ENCODE data around the gene NDUFV1. TPM values are rescaled to one million over a fixed set of nuclear protein-coding genes. Genes with fewer than 3 reads are reported as not detected.
"Not testable (repeated sequence)": the region's sequence is repeated elsewhere in the genome, so short reads cannot be mapped to it uniquely, and the experiment has no call there.

The NDUFV1 gene
- total RNA-seq, 4 donors from 2014 or later: 306 to 608 (median 365) TPM

- intact Hi-C loops (cut with DNase I; ENCODE audit: low total_unique reads) (no loop called here), in situ Hi-C loops (cut with MboI; ENCODE audit: low sequenced_read_pairs in 4 of 4) (no loop called here)
Measured at GRCh38 chr11:67599149-67599548, 7.6 kb upstream of the NDUFV1 start.

DNA sequence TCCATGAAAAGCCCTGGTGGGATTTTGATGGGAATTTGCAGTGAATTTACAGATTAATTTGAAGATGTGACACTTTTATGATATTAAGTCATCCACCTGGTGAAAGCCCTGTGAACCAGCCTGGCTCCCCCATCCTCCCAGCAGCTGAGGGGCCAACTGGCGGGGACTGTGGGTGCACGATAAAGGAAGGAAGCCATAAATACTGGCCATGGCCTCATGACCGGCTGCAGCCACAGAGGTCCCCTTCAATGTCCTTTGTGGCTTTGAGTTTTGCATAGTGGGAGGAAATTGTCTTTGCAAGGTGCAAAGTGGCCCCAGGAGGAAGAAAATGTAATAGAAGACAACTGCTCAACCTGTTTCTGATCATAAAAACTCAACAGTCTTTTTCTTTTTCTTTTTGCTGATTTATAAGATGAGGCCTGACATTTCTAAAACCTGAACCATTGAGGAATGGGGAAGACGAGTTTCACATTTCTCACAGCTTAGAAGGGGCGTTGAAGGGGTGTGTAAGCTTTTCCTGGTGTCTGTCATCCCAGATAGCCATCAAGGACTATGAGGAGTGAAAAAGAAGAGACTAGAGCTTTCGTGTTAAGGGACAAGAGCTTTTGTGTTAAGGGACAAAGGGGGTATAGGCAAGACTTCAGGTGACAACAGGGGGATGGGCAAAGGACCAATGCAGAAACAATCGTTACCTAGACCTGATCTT lies 6.3 kb upstream of the NDUFV1 start:
- Histone ChIP-seq H3K27me3 (peaks cover 0 to 3% (median 0%) of the 10 kb centered on the region in 3 donors), H3K36me3 (no peaks in the 10 kb centered on the region), H3K4me3 (no peak overlapping the region), H3K27ac (no peak overlapping the region), H3K9me3 (no peaks in the 10 kb centered on the region), H3K4me1 (no peaks in the 10 kb centered on the region)
- DNase-seq: no peak
- in situ Hi-C loops (cut with MboI; ENCODE audit: low sequenced_read_pairs in 4 of 4): no loop called here
- TF ChIP-seq POLR2A (IDR thresholded peaks at IDR 0.05): no peak
- TF ChIP-seq, protein P1, sequence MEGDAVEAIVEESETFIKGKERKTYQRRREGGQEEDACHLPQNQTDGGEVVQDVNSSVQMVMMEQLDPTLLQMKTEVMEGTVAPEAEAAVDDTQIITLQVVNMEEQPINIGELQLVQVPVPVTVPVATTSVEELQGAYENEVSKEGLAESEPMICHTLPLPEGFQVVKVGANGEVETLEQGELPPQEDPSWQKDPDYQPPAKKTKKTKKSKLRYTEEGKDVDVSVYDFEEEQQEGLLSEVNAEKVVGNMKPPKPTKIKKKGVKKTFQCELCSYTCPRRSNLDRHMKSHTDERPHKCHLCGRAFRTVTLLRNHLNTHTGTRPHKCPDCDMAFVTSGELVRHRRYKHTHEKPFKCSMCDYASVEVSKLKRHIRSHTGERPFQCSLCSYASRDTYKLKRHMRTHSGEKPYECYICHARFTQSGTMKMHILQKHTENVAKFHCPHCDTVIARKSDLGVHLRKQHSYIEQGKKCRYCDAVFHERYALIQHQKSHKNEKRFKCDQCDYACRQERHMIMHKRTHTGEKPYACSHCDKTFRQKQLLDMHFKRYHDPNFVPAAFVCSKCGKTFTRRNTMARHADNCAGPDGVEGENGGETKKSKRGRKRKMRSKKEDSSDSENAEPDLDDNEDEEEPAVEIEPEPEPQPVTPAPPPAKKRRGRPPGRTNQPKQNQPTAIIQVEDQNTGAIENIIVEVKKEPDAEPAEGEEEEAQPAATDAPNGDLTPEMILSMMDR (IDR thresholded peaks at IDR 0.05 in 4 of 5, conservative IDR thresholded peaks at IDR 0.05 in 1 of 5): no peak
- no peak for ATAC-seq
- intact Hi-C loops (cut with DNase I; ENCODE audit: low total_unique reads): no loop called here

More at GRCh38 chr11:67599149-67599548, 7.6 kb upstream of the NDUFV1 start:
- Histone ChIP-seq H3K36me3 (no peaks in the 10 kb centered on the region), H3K9me3 (no peaks in the 10 kb centered on the region), H3K27ac (no peak overlapping the region), H3K27me3 (peaks cover 0 to 3% (median 0%) of the 10 kb centered on the region in 3 donors), H3K4me3 (no peak overlapping the region), H3K4me1 (no peaks in the 10 kb centered on the region)
- ATAC-seq (no peak), DNase-seq (no peak)
- TF ChIP-seq, protein P1 (IDR thresholded peaks at IDR 0.05 in 4 of 5, conservative IDR thresholded peaks at IDR 0.05 in 1 of 5): no peak
- no peak for TF ChIP-seq POLR2A (IDR thresholded peaks at IDR 0.05)

DNA sequence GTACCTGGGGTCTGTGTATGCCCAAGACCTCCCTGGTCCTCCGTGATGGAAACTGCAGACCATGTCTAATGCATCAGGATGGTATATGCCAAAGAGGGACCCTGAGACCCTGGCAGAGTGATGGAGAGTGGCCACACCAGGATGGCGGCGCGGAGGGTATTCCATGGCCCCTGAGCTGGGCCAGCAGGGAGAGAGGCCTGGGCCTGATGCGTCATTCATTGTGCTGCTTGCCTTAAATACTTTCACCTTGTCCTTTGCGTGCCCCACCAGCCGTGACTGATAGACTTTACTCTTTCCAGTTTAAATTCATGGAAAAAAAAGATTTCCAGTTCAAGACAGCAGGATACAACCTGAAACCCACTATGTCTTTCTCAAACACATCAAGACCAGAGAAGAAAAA lies 5.6 kb upstream of the NDUFV1 start:
- H3K9me3 ChIP-seq: no peaks in the 10 kb centered on the region
- ATAC-seq: no peak
- H3K4me1 ChIP-seq: peaks cover 2 to 6% of the 10 kb centered on the region in 2 donors
- H3K27ac ChIP-seq: no peak overlapping the region
- intact Hi-C loops (cut with DNase I; ENCODE audit: low total_unique reads) (no loop called here), in situ Hi-C loops (cut with MboI; ENCODE audit: low sequenced_read_pairs in 4 of 4) (no loop called here)
- TF ChIP-seq, protein P1 (IDR thresholded peaks at IDR 0.05 in 4 of 5, conservative IDR thresholded peaks at IDR 0.05 in 1 of 5): no peak
- TF ChIP-seq POLR2A (IDR thresholded peaks at IDR 0.05): no peak
- H3K27me3 ChIP-seq: peaks cover 0 to 3% (median 0%) of the 10 kb centered on the region in 3 donors
- H3K36me3 ChIP-seq: no peaks in the 10 kb centered on the region
- H3K4me3 ChIP-seq: no peak overlapping the region
- no peak for DNase-seq

GRCh38 chr11:67604119-67604518 lies 2.6 kb upstream of the NDUFV1 start:
- H3K9me3 ChIP-seq; DNase-seq; H3K4me3 ChIP-seq; ATAC-seq; H3K27ac ChIP-seq; H3K27me3 ChIP-seq; intact Hi-C loops (cut with DNase I; ENCODE audit: low total_unique reads); in situ Hi-C loops (cut with MboI; ENCODE audit: low sequenced_read_pairs in 4 of 4): not testable (repeated sequence)
- peaks cover 0 to 10% of the 10 kb centered on the region in 2 donors for H3K36me3 ChIP-seq
- H3K4me1 ChIP-seq: peaks cover 16 to 23% of the 10 kb centered on the region in 2 donors

GRCh38 chr11:67604815-67605214 lies 1.9 kb upstream of the NDUFV1 start:
- peaks cover 0 to 17% of the 10 kb centered on the region in 2 donors for H3K36me3 ChIP-seq
- ATAC-seq (no peak), DNase-seq (no peak)
- TF ChIP-seq, protein P1 (IDR thresholded peaks at IDR 0.05 in 4 of 5, conservative IDR thresholded peaks at IDR 0.05 in 1 of 5): no peak
- no peak for TF ChIP-seq POLR2A (IDR thresholded peaks at IDR 0.05)
- no peaks in the 10 kb centered on the region for H3K27me3 ChIP-seq
- H3K9me3 ChIP-seq: no peaks in the 10 kb centered on the region
- intact Hi-C loops (cut with DNase I; ENCODE audit: low total_unique reads) (no loop called here), in situ Hi-C loops (cut with MboI; ENCODE audit: low sequenced_read_pairs in 4 of 4) (no loop called here)
- no peak overlapping the region for H3K27ac ChIP-seq
- no peak overlapping the region for H3K4me3 ChIP-seq
- peaks cover 16 to 23% of the 10 kb centered on the region in 2 donors for H3K4me1 ChIP-seq
